Mononuclear cell (primary cell): ENCODE results near the gene MCC. TPM values are rescaled to one million over a fixed set of nuclear protein-coding genes. Genes with fewer than 3 reads are reported as not detected.

Experiments used
- H3K27me3 ChIP-seq: 2 replicates; pipeline ENCODE4 v1.6.0; 2011; ENCODE audit warnings: low read length, control low read depth; ENCODE audit not compliant: insufficient read depth
- H3K4me1 ChIP-seq: 2 replicates; pipeline ENCODE4 v1.5.1; 2011; ENCODE audit warnings: mild to moderate bottlenecking, low read length, control low read depth; ENCODE audit not compliant: insufficient read depth
- H3K4me3 ChIP-seq: 2 replicates; pipeline ENCODE4 v1.5.1; 2011; ENCODE audit warnings: mild to moderate bottlenecking, low read length, moderate library complexity
- H3K9me3 ChIP-seq: 2 replicates; pipeline ENCODE4 v1.5.1; 2011; ENCODE audit warnings: low read depth, mild to moderate bottlenecking, control low read depth, low read length
- total RNA-seq: library from RNA; depleted of rRNA; stranded (reverse); fragments of >200 nt; gene quantifications from one replicate; pipeline ENCODE4 v1.2.3, GENCODE V29; 2012

Gene MCC
- total RNA-seq, 1 donor: 1.0 TPM

DNA sequence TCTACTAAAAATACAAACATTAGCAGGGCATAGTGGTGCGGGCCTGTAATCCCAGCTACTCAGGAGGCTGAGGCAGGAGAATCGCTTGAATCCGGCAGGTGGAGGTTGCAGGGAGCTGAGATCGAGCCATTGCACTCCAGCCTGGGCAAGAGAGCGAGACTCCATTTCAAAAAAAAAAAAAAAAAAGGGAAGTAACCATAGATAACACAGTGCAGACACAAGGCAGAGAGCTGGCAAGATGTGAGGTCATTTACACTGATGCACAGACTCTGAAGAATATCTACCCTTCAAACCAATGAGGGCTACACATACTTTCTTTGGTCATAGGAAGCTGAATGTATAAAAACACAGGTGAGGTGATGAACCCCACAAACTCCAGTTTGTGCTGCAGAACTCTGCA, 379.8 kb downstream of the MCC start:
- H3K4me3 ChIP-seq: no peak overlapping the region
- no peaks in the 10 kb centered on the region for H3K27me3 ChIP-seq
- no peaks in the 10 kb centered on the region for H3K9me3 ChIP-seq
- no peaks in the 10 kb centered on the region for H3K4me1 ChIP-seq

DNA sequence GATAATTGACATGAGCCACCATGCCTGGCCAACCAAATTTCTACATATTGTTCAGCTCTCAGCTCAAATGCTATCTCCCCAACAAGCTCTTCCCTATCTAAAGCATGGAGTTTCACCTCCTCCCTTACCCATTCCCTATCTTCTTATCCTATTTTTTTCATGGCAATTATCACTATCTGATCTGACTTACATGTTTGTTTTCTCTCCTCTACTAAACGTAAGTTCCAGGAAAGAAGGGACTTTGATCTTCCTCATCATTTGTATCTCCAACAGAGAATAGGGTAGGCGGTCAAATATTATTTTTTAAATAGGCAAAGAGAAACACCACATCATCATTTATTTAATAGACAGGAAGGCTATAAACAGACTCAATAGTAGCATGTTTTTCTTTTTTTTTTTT, 381.4 kb downstream of the MCC start:
- no peaks in the 10 kb centered on the region for H3K27me3 ChIP-seq
- H3K4me3 ChIP-seq: no peak overlapping the region
- H3K4me1 ChIP-seq: no peaks in the 10 kb centered on the region
- H3K9me3 ChIP-seq: no peaks in the 10 kb centered on the region

DNA sequence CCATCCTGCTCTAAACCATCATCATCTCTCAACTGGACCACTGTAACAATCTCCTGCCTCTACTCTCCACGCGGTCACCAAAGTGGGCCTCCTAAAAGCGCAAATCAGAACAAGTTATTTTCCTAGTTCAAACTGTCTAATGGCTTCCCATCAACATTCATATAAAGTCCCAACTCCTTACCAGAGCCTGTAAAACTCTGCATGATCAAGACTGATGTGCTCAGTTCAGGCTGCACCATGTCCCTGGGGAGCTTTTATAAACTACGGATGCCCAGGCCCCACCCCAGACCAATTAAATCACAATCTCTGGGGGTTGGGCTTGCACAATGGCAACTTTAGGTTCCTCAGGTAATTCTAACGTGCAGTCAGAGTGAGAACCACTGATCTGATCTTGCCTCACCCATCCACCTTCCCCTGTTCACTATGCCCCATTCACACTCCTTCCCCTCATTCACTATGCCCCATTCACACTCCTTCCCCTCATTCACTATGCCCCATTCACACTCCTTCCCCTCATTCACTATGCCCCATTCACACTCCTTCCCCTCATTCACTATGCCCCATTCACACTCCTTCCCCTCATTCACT, 382.5 kb downstream of the MCC start:
- Histone ChIP-seq H3K9me3 (no peaks in the 10 kb centered on the region), H3K4me1 (no peaks in the 10 kb centered on the region), H3K4me3 (no peak overlapping the region), H3K27me3 (no peaks in the 10 kb centered on the region)

DNA sequence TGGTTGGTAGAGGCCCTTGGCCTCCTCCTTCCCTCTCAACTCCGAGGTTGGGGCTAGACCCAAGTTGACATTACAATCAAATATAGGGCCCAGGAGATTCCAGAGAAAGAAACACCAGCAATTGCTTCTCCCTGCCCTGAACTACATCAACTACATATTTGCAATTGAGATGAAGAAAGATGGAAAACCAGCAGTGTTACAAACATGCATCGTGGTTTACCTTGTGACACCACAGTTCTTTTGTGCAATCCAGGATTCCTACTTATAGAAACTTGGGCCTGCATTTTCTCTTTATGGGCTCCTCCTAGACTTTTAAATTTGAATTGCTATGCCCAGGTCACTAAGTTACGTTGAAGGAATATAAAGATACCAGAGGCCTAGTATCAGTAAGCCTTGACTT, 384.9 kb downstream of the MCC start:
- Histone ChIP-seq H3K4me1 (no peaks in the 10 kb centered on the region), H3K9me3 (no peaks in the 10 kb centered on the region), H3K4me3 (no peak overlapping the region), H3K27me3 (no peaks in the 10 kb centered on the region)

DNA sequence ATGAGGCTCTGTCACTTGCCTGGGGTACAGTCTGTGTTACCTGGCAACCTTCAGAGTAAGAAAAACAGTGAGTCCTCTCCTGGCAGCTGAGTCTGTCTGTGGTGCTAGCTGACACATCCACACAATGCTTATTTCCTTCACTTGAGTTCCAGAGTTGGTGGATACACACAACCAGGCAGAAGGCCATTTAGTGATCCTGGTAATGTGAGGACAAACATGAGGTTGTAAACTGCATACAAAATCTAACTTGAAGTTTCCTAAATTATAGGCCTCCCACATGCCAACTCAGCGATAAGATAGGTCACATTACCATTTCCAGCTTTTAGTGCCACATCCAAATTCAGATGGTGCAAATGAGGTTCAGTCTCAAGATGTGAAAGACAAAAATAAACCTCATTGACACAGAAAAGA, 386.1 kb downstream of the MCC start:
- Histone ChIP-seq H3K4me1 (no peaks in the 10 kb centered on the region), H3K4me3 (no peak overlapping the region)

DNA sequence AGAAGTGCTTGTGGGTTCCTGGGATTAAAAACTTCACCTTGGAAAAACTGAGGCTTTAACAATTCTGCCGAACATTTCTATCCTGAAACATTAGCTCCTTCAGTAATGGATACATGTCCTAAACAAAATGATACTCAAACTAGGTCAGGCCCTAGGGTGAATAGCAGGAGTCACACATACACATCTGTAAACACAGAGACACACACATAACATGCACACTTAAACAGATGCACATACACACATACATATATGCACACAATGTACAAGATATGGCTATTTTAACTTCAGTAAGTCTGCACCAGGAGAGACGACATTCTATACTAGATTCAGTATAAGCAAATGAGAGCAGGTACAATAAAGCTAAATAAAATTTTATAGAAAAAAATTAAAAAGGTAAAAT, 387.3 kb downstream of the MCC start:
- Histone ChIP-seq H3K4me1 (no peaks in the 10 kb centered on the region), H3K4me3 (no peak overlapping the region), H3K9me3 (no peaks in the 10 kb centered on the region), H3K27me3 (no peaks in the 10 kb centered on the region)

More for the DNA sequence above, 386.1 kb downstream of the MCC start:
- Histone ChIP-seq H3K9me3 (no peaks in the 10 kb centered on the region), H3K27me3 (no peaks in the 10 kb centered on the region)

DNA sequence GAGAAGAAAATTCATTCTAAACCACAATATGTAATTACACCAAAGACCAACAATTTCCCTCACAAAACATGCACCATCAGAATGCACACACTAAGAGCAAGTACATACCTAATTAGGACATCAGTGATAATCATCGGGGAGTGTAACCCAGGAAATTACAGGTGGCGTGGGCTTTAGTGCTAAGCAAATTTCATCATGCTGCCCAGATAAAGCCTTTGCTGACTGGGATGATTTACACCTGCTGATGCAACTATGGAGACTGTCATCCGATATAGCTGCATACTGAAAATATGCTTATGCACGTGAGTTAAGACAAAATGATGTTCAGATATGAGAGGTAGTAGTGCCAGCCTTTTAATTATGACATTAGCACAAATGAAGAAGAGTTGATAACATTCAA, 388.4 kb downstream of the MCC start:
- Histone ChIP-seq H3K27me3 (no peaks in the 10 kb centered on the region), H3K4me3 (no peak overlapping the region), H3K9me3 (no peaks in the 10 kb centered on the region), H3K4me1 (no peaks in the 10 kb centered on the region)

DNA sequence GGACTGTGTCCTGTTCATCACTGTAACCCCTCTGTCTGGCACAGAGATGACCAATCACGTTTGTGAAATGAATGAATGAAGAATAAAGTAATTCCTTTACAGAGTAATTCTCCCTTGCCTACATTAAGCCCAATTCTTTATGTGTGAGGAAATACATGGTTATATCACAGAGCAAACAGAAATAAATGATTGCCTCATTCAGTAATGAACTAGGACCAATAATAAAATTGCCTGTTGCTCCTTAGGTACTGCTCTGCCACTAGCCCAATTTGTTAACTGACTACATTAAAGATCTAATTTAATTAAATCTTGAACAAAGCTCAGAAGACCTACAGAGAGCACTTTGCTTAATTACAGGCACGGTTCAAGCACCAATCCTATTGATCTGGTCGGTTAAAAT, 389.9 kb downstream of the MCC start:
- Histone ChIP-seq H3K4me1 (no peaks in the 10 kb centered on the region), H3K9me3 (no peaks in the 10 kb centered on the region), H3K27me3 (no peaks in the 10 kb centered on the region), H3K4me3 (no peak overlapping the region)

DNA sequence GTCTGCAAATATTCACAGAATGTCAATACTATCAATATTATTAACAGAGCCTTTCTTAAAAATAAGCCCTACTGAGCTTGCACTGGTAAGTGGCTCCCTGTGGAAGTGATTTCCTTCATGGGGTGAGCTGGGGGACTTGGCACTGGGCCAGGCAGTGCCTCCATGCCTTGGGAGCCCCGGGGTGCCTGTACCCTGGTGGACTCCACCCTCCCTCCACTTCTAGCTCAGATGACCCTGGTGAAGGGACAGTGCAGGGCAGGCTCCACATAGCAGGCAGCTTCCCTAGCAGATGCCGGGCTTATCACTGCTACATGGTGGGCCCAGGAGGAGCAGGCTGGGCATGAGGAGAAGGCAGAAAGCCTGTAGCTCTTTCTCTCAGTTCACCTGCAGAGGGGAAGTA, 392.4 kb downstream of the MCC start:
- no peak overlapping the region for H3K4me3 ChIP-seq
- H3K9me3 ChIP-seq: no peaks in the 10 kb centered on the region

DNA sequence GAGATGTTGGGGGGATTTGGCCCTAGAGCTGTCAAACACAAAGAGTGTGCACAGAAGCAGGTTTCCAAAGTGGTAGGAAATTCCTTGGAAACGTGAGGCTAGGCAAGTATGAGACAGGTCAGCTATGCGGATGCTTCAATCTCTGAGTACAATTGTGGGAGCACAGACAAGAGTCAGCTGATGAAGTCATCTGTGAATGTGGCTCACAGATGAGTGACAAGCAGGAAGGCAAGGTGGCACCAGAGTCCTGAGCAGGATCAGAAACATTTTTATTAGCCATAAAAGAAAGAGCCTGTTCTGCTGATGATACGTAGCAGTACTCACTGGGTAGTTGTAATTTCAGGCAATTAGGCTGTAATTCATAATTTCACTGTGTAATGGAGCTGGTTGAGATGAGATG, 394.7 kb downstream of the MCC start:
- Histone ChIP-seq H3K4me3 (no peak overlapping the region), H3K27me3 (no peaks in the 10 kb centered on the region), H3K4me1 (no peaks in the 10 kb centered on the region), H3K9me3 (no peaks in the 10 kb centered on the region)

More for the DNA sequence above, 392.4 kb downstream of the MCC start:
- H3K4me1 ChIP-seq: no peaks in the 10 kb centered on the region
- H3K27me3 ChIP-seq: no peaks in the 10 kb centered on the region

DNA sequence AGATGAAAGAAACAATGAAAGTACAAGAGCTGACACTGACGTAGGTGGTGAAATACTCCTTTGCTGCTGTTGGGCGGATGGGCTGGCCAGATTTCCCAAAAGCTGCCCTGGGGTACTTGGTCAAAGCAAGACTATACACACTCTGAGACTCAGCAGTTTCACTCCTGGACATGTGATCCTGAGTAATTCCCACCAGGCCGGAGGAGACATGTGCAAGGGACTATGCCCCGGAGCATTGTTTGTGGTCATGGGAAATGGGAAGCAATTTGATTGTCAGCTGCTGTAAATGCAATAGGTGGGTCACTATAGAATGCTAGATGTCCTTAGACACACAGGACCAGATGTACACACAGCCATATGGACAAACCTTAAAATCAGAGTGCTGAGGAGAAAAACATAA, 395.6 kb downstream of the MCC start:
- no peaks in the 10 kb centered on the region for H3K9me3 ChIP-seq

DNA sequence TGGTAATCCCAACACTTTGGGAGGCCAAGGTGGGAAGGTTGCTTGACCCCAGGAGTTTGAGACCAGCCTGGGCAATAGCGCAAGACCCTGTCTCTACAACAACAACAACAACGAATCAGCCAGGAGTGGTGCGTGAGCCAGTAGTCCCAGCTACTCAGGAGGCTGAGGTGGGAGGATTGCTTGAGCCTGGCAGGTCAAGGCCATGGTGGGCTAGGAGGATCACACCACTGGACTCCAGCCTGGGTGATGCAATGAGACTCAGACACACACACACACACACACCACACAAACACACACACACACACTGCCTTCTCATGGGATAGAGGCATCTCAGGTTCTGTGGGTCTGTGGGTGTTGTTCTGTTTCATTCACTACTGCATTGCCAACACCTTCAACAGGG, 396.6 kb downstream of the MCC start:
- H3K9me3 ChIP-seq: no peaks in the 10 kb centered on the region
- no peak overlapping the region for H3K4me3 ChIP-seq
- H3K27me3 ChIP-seq: no peaks in the 10 kb centered on the region
- no peaks in the 10 kb centered on the region for H3K4me1 ChIP-seq

More for the DNA sequence above, 395.6 kb downstream of the MCC start:
- H3K27me3 ChIP-seq: no peaks in the 10 kb centered on the region
- H3K4me1 ChIP-seq: no peaks in the 10 kb centered on the region
- no peak overlapping the region for H3K4me3 ChIP-seq

DNA sequence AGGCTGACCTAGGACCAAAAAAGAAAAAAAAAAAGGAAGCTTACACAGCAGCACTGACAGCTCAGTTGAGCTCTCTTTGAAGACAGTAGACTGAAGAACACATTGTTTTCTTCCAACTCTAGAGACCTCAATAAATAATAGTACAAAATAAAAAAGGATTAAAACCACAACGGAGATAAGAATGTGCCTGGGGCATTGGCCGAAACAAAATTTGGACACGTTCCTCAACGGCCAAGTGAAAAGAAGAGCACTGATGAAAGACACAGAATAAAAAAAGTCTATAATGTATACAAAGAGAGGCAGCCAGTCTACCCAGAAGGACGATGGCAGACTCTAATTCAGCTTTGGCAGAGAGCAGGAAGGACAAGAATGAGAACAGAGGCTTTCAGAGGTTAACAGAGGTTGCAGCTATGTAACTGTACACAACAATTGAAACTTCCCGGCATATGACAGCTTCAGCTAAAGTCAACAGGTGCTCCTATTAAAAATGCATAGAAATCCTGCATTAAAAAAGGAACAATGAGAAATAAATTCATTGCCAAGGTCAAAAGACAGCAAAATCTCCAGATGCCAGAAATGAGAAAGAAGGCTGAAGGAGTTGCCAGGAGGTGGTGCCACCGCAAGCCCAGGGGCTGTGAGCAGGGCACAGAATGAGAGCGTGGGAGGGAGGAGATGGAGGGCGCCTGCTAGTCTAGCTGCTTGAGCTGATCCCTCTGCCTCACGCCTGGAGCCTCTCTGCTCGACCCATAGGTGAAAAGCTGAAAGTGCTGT, 397.7 kb downstream of the MCC start:
- Histone ChIP-seq H3K9me3 (no peaks in the 10 kb centered on the region), H3K27me3 (no peaks in the 10 kb centered on the region), H3K4me3 (no peak overlapping the region), H3K4me1 (no peaks in the 10 kb centered on the region)

DNA sequence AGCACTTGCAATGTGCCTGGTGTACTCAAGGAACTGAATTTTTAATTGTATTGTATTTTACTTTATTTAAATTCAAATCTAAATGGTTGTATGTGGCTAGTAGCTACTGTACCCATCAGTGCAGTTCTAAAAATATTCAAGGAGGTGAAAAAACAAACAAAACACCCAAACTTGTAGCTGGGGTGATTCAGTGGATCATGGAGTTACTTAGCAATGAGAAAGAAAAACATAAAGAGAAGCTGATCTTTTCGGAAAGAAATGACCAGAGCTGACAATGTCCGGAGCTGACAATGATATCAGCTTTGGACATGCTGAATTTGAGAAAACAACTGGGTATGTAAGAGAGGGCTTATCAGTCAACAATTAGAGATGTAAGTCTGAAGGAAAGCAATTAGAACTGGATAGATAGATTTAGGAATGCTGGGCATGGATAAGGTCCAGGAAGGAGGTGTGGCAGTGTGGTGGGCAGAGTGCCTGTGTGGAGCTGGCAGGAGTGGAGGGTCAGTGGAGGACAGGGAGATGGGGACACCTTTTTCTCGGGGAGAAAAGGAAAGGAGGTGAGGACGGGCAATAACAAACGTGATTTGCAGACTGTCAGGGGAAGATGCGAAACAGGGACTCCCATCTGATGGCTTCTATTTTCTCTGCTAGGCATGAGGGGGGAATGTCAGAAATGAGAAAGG, 398.5 kb downstream of the MCC start:
- no peaks in the 10 kb centered on the region for H3K9me3 ChIP-seq
- H3K27me3 ChIP-seq: no peaks in the 10 kb centered on the region
- no peaks in the 10 kb centered on the region for H3K4me1 ChIP-seq
- H3K4me3 ChIP-seq: no peak overlapping the region

DNA sequence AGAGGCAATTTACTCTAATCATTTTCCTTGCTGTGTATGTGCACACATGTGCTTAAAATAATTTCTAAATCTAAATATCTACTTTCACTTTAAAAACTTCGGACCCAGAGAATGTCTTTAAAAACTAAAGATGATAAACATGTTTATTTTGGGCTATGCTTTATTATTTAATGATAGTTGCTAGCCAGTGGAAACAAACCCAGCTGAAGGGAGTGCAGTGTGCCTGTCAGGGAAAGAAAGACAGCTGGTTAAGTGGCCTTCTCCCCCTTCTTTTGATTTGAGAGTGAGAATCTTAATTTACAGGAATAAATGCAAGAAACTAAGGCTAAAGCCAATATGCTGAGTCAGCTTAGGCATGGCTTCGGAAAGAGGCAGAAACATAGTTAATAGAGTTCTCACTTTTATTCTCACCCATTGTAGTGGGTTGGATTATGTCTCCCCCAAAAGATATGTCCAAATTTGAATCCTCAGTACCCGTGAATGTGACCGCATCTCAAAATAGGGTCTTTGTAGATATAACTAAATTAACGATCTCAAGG, 400.2 kb downstream of the MCC start:
- Histone ChIP-seq H3K27me3 (no peaks in the 10 kb centered on the region), H3K4me3 (no peak overlapping the region), H3K9me3 (no peaks in the 10 kb centered on the region), H3K4me1 (no peaks in the 10 kb centered on the region)
